ENCODE measurements around the gene ZBTB20. TPM values are rescaled to one million over a fixed set of nuclear protein-coding genes. Genes with fewer than 3 reads are reported as not detected.

The ZBTB20 gene
- total RNA-seq, 1 donor from 2014 or later, result 19.1 TPM

GRCh38 chr3:114775395-114775794 lies 371.7 kb downstream of the ZBTB20 start:
- Mint-ChIP-seq H3K4me3 (ENCODE audit: unreplicated experiment) (no peak overlapping the region), H3K27ac (ENCODE audit: unreplicated experiment) (no peak overlapping the region), H3K4me1 (ENCODE audit: unreplicated experiment) (peaks cover 14% of the 10 kb centered on the region), H3K27me3 (ENCODE audit: unreplicated experiment) (no peaks in the 10 kb centered on the region), H3K36me3 (ENCODE audit: unreplicated experiment) (peaks cover 1% of the 10 kb centered on the region), H3K9me3 (ENCODE audit: unreplicated experiment) (peaks cover 21% of the 10 kb centered on the region)
- TF ChIP-seq CTCF (IDR thresholded peaks at IDR 0.05), result no peak
- DNase-seq (ENCODE audit: extremely low spot score, unreplicated experiment), result no peak

- no peak overlapping the region for H3K4me3 Mint-ChIP-seq (ENCODE audit: unreplicated experiment)
- peaks cover 1% of the 10 kb centered on the region for H3K36me3 Mint-ChIP-seq (ENCODE audit: unreplicated experiment)
- peaks cover 14% of the 10 kb centered on the region for H3K9me3 Mint-ChIP-seq (ENCODE audit: unreplicated experiment)
- no peaks in the 10 kb centered on the region for H3K27me3 Mint-ChIP-seq (ENCODE audit: unreplicated experiment)
- H3K4me1 Mint-ChIP-seq (ENCODE audit: unreplicated experiment), result peaks cover 14% of the 10 kb centered on the region
- no peak for TF ChIP-seq CTCF (IDR thresholded peaks at IDR 0.05)
- no peak overlapping the region for H3K27ac Mint-ChIP-seq (ENCODE audit: unreplicated experiment)
- DNase-seq (ENCODE audit: extremely low spot score, unreplicated experiment), result no peak
These were observed 376.2 kb downstream of the ZBTB20 start for GRCh38 chr3:114770874-114771273.

GRCh38 chr3:114764056-114764492 lies 383.0 kb downstream of the ZBTB20 start:
- Mint-ChIP-seq H3K4me1 (ENCODE audit: unreplicated experiment) (peaks cover 13% of the 10 kb centered on the region), H3K9me3 (ENCODE audit: unreplicated experiment) (no peaks in the 10 kb centered on the region), H3K36me3 (ENCODE audit: unreplicated experiment) (no peaks in the 10 kb centered on the region), H3K27ac (ENCODE audit: unreplicated experiment) (no peak overlapping the region), H3K4me3 (ENCODE audit: unreplicated experiment) (no peak overlapping the region), H3K27me3 (ENCODE audit: unreplicated experiment) (no peaks in the 10 kb centered on the region)
- no peak for DNase-seq (ENCODE audit: extremely low spot score, unreplicated experiment)
- no peak for TF ChIP-seq CTCF (IDR thresholded peaks at IDR 0.05)

DNA sequence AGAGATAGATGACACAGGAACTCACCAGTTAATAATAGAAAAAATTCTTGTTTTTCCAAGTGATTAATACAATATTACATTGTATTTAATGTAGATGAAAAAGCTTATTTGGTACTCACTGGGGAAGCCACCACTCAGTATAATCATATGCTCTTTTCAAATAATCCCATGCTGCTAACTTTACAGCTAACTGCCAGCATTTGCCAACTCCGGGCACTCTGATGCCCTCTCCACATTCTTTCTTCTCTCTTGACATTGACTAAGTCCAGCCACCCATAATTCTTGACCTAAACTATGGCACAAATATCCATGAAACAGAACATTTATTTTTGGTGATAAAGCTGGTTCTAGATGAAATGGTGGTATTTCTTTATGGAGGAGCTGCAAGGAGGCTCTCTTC lies 384.9 kb downstream of the ZBTB20 start:
- Mint-ChIP-seq H3K36me3 (ENCODE audit: unreplicated experiment) (no peaks in the 10 kb centered on the region), H3K4me1 (ENCODE audit: unreplicated experiment) (peaks cover 19% of the 10 kb centered on the region), H3K27me3 (ENCODE audit: unreplicated experiment) (no peaks in the 10 kb centered on the region), H3K4me3 (ENCODE audit: unreplicated experiment) (no peak overlapping the region), H3K27ac (ENCODE audit: unreplicated experiment) (no peak overlapping the region), H3K9me3 (ENCODE audit: unreplicated experiment) (no peaks in the 10 kb centered on the region)
- TF ChIP-seq CTCF (IDR thresholded peaks at IDR 0.05), result no peak
- no peak for DNase-seq (ENCODE audit: extremely low spot score, unreplicated experiment)

DNA sequence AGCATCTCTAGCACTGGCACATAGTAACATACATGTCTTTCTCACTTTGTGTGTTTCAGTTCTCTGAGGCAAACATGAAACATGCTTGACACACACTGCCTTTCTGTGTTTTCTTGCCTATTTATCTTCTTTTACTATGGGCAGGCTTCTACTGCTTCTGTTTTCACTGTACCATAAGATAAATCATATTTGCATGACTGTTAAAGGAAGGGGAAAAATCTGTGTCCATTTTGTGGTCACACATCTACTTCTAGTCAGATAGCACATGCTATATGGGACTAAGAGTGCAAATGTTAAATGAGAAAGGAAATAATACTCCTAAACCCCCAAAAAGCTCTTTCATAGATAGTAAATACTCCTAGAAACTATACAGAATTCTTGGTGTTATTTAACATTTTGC lies 386.4 kb downstream of the ZBTB20 start:
- Mint-ChIP-seq H3K36me3 (ENCODE audit: unreplicated experiment) (no peaks in the 10 kb centered on the region), H3K9me3 (ENCODE audit: unreplicated experiment) (no peaks in the 10 kb centered on the region), H3K27me3 (ENCODE audit: unreplicated experiment) (no peaks in the 10 kb centered on the region), H3K4me3 (ENCODE audit: unreplicated experiment) (no peak overlapping the region), H3K4me1 (ENCODE audit: unreplicated experiment) (peaks cover 19% of the 10 kb centered on the region), H3K27ac (ENCODE audit: unreplicated experiment) (no peak overlapping the region)
- no peak for TF ChIP-seq CTCF (IDR thresholded peaks at IDR 0.05)
- DNase-seq (ENCODE audit: extremely low spot score, unreplicated experiment), result no peak
